Measurements from ENCODE around the gene ZNF804A.
"Not testable (repeated sequence)": the region's sequence is repeated elsewhere in the genome, so short reads cannot be mapped to it uniquely, and the experiment has no call there.

Gene ZNF804A

GRCh38 chr2:184834699-184835397 lies 236.5 kb downstream of the ZNF804A start:
- DNase-seq (ENCODE audit: low spot score) = no peak

GRCh38 chr2:184835398-184835715 lies 237.0 kb downstream of the ZNF804A start:
- DNase-seq (ENCODE audit: low spot score) = no peak

GRCh38 chr2:184847331-184847730 lies 249.0 kb downstream of the ZNF804A start:
- no peak for DNase-seq (ENCODE audit: low spot score)

GRCh38 chr2:184849516-184849915 lies 251.2 kb downstream of the ZNF804A start:
- DNase-seq (ENCODE audit: low spot score) = no peak

GRCh38 chr2:184851576-184851975 lies 253.2 kb downstream of the ZNF804A start:
- no peak for DNase-seq (ENCODE audit: low spot score)

GRCh38 chr2:184859187-184859586 lies 260.9 kb downstream of the ZNF804A start:
- DNase-seq (ENCODE audit: low spot score) = no peak

- no peak for DNase-seq (ENCODE audit: low spot score)
These were observed 262.4 kb downstream of the ZNF804A start for GRCh38 chr2:184860744-184861143.

GRCh38 chr2:184875212-184875611 lies 276.9 kb downstream of the ZNF804A start:
- DNase-seq (ENCODE audit: low spot score) = no peak

- DNase-seq (ENCODE audit: low spot score) = no peak
These were observed 277.6 kb downstream of the ZNF804A start for GRCh38 chr2:184875911-184876310.

GRCh38 chr2:184877909-184878308 lies 279.6 kb downstream of the ZNF804A start:
- DNase-seq (ENCODE audit: low spot score) = no peak

GRCh38 chr2:184879671-184880070 lies 281.3 kb downstream of the ZNF804A start:
- no peak for DNase-seq (ENCODE audit: low spot score)

GRCh38 chr2:184886585-184886984 lies 288.3 kb downstream of the ZNF804A start:
- DNase-seq (ENCODE audit: low spot score) = not testable (repeated sequence)

- no peak for DNase-seq (ENCODE audit: low spot score)
These were observed 292.0 kb downstream of the ZNF804A start for GRCh38 chr2:184890311-184890710.

- no peak for DNase-seq (ENCODE audit: low spot score)
These were observed 306.7 kb downstream of the ZNF804A start for GRCh38 chr2:184904991-184905390.

- DNase-seq (ENCODE audit: low spot score) = no peak
These were observed 307.8 kb downstream of the ZNF804A start for GRCh38 chr2:184906160-184906559.

- DNase-seq (ENCODE audit: low spot score) = no peak
These were observed 308.4 kb downstream of the ZNF804A start for GRCh38 chr2:184906709-184907108.

- no peak for DNase-seq (ENCODE audit: low spot score)
These were observed 310.6 kb downstream of the ZNF804A start for GRCh38 chr2:184908966-184909365.

GRCh38 chr2:184920451-184920965 lies 322.2 kb downstream of the ZNF804A start:
- no peak for DNase-seq (ENCODE audit: low spot score)

- no peak for DNase-seq (ENCODE audit: low spot score)
These were observed 323.3 kb downstream of the ZNF804A start for GRCh38 chr2:184921676-184922075.

GRCh38 chr2:184923751-184924150 lies 325.4 kb downstream of the ZNF804A start:
- no peak for DNase-seq (ENCODE audit: low spot score)

- no peak for DNase-seq (ENCODE audit: low spot score)
These were observed 328.7 kb downstream of the ZNF804A start for GRCh38 chr2:184927040-184927439.

GRCh38 chr2:184936761-184937160 lies 338.4 kb downstream of the ZNF804A start:
- DNase-seq (ENCODE audit: low spot score) = no peak

GRCh38 chr2:184938221-184938985 lies 340.1 kb downstream of the ZNF804A start:
- DNase-seq (ENCODE audit: low spot score) = no peak

Data from activated CD4-positive, alpha-beta T cell treated with anti-CD3 and anti-CD28 coated beads, Interleukin-2, Interleukin-4, amounts not matched to agents 100 ng/mL and 50 ng/mL, durations not matched to agents 16 hours and 8 hours (primary cell).